H1 (cell line): ENCODE results near the gene ROR1. TPM values are rescaled to one million over a fixed set of nuclear protein-coding genes. Genes with fewer than 3 reads are reported as not detected.

Experiments used
- CTCF ChIA-PET: fragments of 300-600 bp; sonication (Branson Sonifier 250); formaldehyde crosslinking; loops from one replicate; lab custom pipeline; 2021; ENCODE audit not compliant: partially characterized antibody; lab: Charles Lee
- POLR2A ChIA-PET: fragments of 300-600 bp; sonication (Branson Sonifier 250); formaldehyde crosslinking; loops from one replicate; lab custom pipeline; 2021; ENCODE audit warnings: inconsistent platforms; ENCODE audit not compliant: partially characterized antibody; lab: Charles Lee
- DNase-seq, 2 experiments: peaks; one replicate each; pipeline versions ENCODE4 v3.0.0 to v3.0.0-alpha.2; 2010 to 2022; ENCODE audit warnings: low spot score in 2 of 2, low read depth in 1 of 2, mixed read lengths in 1 of 2
- FAIRE-seq: peaks from 2 replicates; lab custom pipeline; 2011; peaks lifted over from hg19 to GRCh38; lab: Jason Lieb, UNC
- H2AFZ ChIP-seq: 2 replicates; pipeline ENCODE4 v1.8.1; 2012; ENCODE audit warnings: low read length, inconsistent platforms
- H2AK5ac ChIP-seq: 2 replicates; pipeline ENCODE4 v1.6.1; 2013; ENCODE audit warnings: low read depth, low read length
- H2BK120ac ChIP-seq: replicated peaks from 2 replicates; pipeline ENCODE3; 2013; ENCODE audit warnings: low read depth, low read length, inconsistent platforms
- H2BK12ac ChIP-seq: 2 replicates; pipeline ENCODE4 v1.6.1; 2013; ENCODE audit warnings: low read depth, low read length
- H2BK15ac ChIP-seq: 2 replicates; pipeline ENCODE4 v1.6.1; 2013; ENCODE audit warnings: low read length
- H2BK20ac ChIP-seq: 2 replicates; pipeline ENCODE4 v1.6.1; 2013; ENCODE audit warnings: low read length
- H2BK5ac ChIP-seq: 2 replicates; pipeline ENCODE4 v1.6.1; 2013; ENCODE audit warnings: low read depth, low read length
- H3K14ac ChIP-seq: 2 replicates; pipeline ENCODE4 v1.6.1; 2013; ENCODE audit warnings: inconsistent platforms; ENCODE audit not compliant: insufficient read length
- H3K18ac ChIP-seq: 2 replicates; pipeline ENCODE4 v1.6.1; 2013; ENCODE audit warnings: low read length; ENCODE audit errors: extremely low read depth
- H3K23ac ChIP-seq: 2 replicates; pipeline ENCODE4 v1.6.1; 2013; ENCODE audit warnings: inconsistent platforms; ENCODE audit not compliant: insufficient read length
- H3K23me2 ChIP-seq: 2 replicates; pipeline ENCODE4 v1.6.1; 2013; ENCODE audit warnings: low read depth, low read length
- H3K27ac ChIP-seq: 2 replicates; pipeline ENCODE4 v1.6.1; 2011; ENCODE audit warnings: low read depth, low read length, inconsistent platforms
- H3K27me3 ChIP-seq, 4 experiments: replicated peaks in 1 of 4; 1 replicate in 1 of 4; 2 replicates in 3 of 4; pipeline versions ENCODE4 v1.6.1 to v1.8.1; 2011 to 2013; ENCODE audit warnings: low read length in 3 of 4, mild to moderate bottlenecking in 3 of 4, inconsistent platforms in 2 of 4, mixed read lengths in 2 of 4, moderate library complexity in 1 of 4; ENCODE audit not compliant: control insufficient read depth in 3 of 4, insufficient read depth in 3 of 4; ENCODE audit errors: extremely low read depth in 1 of 4
- H3K36me3 ChIP-seq, 4 experiments: 2 replicates each; pipeline versions ENCODE4 v1.6.1 to v1.8.1; 2011 to 2013; ENCODE audit warnings: mild to moderate bottlenecking in 4 of 4, low read length in 3 of 4, moderate library complexity in 2 of 4, control low read depth in 1 of 4, inconsistent platforms in 1 of 4; ENCODE audit not compliant: insufficient read depth in 4 of 4, control insufficient read depth in 2 of 4
- H3K4ac ChIP-seq: replicated peaks from 2 replicates; pipeline ENCODE3; 2013; ENCODE audit warnings: low read length, low read depth, mixed read lengths, inconsistent platforms; ENCODE audit not compliant: insufficient read length
- H3K4me1 ChIP-seq, 4 experiments: replicated peaks in 1 of 4; 1 replicate in 1 of 4; 2 replicates in 3 of 4; pipeline versions ENCODE4 v1.6.1 to v1.8.1; 2011 to 2013; ENCODE audit warnings: low read length in 3 of 4, inconsistent platforms in 2 of 4, mixed read lengths in 1 of 4; ENCODE audit not compliant: insufficient read depth in 4 of 4, control insufficient read depth in 3 of 4
- H3K4me2 ChIP-seq, 2 experiments: 2 replicates each; pipeline versions ENCODE4 v1.6.1 to v1.8.1; 2011 to 2013; ENCODE audit warnings: low read depth in 2 of 2, low read length in 2 of 2, control low read depth in 1 of 2, inconsistent platforms in 1 of 2, mild to moderate bottlenecking in 1 of 2; ENCODE audit not compliant: insufficient read depth in 1 of 2
- H3K4me3 ChIP-seq, 4 experiments: fragments of 200-600, 300-600 bp in 1 of 4; sonication (generic), shearing (Covaris generic), sonication (Bioruptor Twin) in 1 of 4; 2 replicates each; pipeline versions ENCODE4 v1.5.1 to v1.8.1; 2011 to 2016; ENCODE audit warnings: low read length in 4 of 4, low read depth in 3 of 4, control low read depth in 2 of 4, inconsistent platforms in 2 of 4, mild to moderate bottlenecking in 2 of 4, mixed read lengths in 1 of 4, moderate library complexity in 1 of 4; ENCODE audit not compliant: insufficient read depth in 2 of 4; ENCODE audit errors: extremely low read depth in 1 of 4
- H3K56ac ChIP-seq: replicated peaks from 2 replicates; pipeline ENCODE3; 2013; ENCODE audit warnings: low read depth, mild to moderate bottlenecking, mixed read lengths, low read length, inconsistent platforms; ENCODE audit not compliant: insufficient read length
- H3K79me1 ChIP-seq: 2 replicates; pipeline ENCODE4 v1.6.1; 2013; ENCODE audit warnings: low read depth, low read length, control low read depth
- H3K79me2 ChIP-seq, 2 experiments: 2 replicates each; pipeline versions ENCODE4 v1.6.1 to v1.8.1; 2012 to 2013; ENCODE audit warnings: low read length in 2 of 2, mild to moderate bottlenecking in 2 of 2, inconsistent platforms in 1 of 2; ENCODE audit not compliant: insufficient read depth in 2 of 2, control insufficient read depth in 1 of 2
- H3K9ac ChIP-seq, 4 experiments: replicated peaks in 1 of 4; 1 replicate in 1 of 4; 2 replicates in 3 of 4; pipeline versions ENCODE4 v1.6.1 to v1.8.1; 2011 to 2013; ENCODE audit warnings: low read depth in 3 of 4, low read length in 3 of 4, control low read depth in 2 of 4, mild to moderate bottlenecking in 2 of 4, moderate library complexity in 2 of 4, inconsistent platforms in 1 of 4; ENCODE audit errors: extremely low read depth in 1 of 4
- H3K9me3 ChIP-seq, 2 experiments: 2 replicates each; pipeline versions ENCODE4 v1.6.1 to v1.8.1; 2012 to 2013; ENCODE audit warnings: mild to moderate bottlenecking in 2 of 2, moderate library complexity in 2 of 2, control low read depth in 1 of 2, inconsistent platforms in 1 of 2, low read depth in 1 of 2, low read length in 1 of 2, mixed read lengths in 1 of 2; ENCODE audit not compliant: insufficient read depth in 2 of 2
- H4K20me1 ChIP-seq, 2 experiments: replicated peaks in 1 of 2; 2 replicates each; pipeline versions ENCODE3 to v1.8.1; 2011 to 2013; ENCODE audit warnings: inconsistent platforms in 2 of 2, low read length in 2 of 2, mild to moderate bottlenecking in 1 of 2; ENCODE audit not compliant: insufficient read depth in 2 of 2, control insufficient read depth in 1 of 2
- H4K5ac ChIP-seq: 2 replicates; pipeline ENCODE4 v1.6.1; 2013; ENCODE audit warnings: low read length, low read depth, mixed read lengths, inconsistent platforms; ENCODE audit not compliant: insufficient read length
- H4K8ac ChIP-seq: 2 replicates; pipeline ENCODE4 v1.8.0; 2013; ENCODE audit warnings: mild to moderate bottlenecking, moderate library complexity, low read length, inconsistent platforms; ENCODE audit not compliant: insufficient read depth; ENCODE audit errors: extremely low read depth
- H4K91ac ChIP-seq: replicated peaks from 2 replicates; pipeline ENCODE3; 2013; ENCODE audit warnings: low read length, mixed read lengths, inconsistent platforms; ENCODE audit not compliant: insufficient read length
- CBX8 ChIP-seq: fragments of 300-800, 300-1000 bp; sonication (generic); IDR thresholded peaks from 2 replicates; pipeline ENCODE4 v1.7.1; 2016; ENCODE audit warnings: low read depth, low read length, borderline replicate concordance
- NRF1 ChIP-seq: IDR thresholded peaks from 2 replicates; pipeline ENCODE4 v1.6.1; 2011; ENCODE audit warnings: mild to moderate bottlenecking, low read depth, low read length, improper control_type of control experiment
- RBBP5 ChIP-seq: IDR thresholded peaks from 2 replicates; pipeline ENCODE4 v1.7.1; 2012; ENCODE audit warnings: low read depth, mild to moderate bottlenecking, inconsistent platforms, low read length, moderate library complexity, borderline replicate concordance
- SRF ChIP-seq: IDR thresholded peaks from 2 replicates; pipeline ENCODE4 v1.6.1; 2011; ENCODE audit warnings: mild to moderate bottlenecking, low read depth, low read length, moderate library complexity
- ZNF274 ChIP-seq: IDR thresholded peaks from 2 replicates; pipeline ENCODE4 v1.7.0; 2012; ENCODE audit warnings: low read length, borderline replicate concordance; ENCODE audit errors: extremely low read depth
- WGBS, 2 experiments: shearing (Covaris generic) in 1 of 2; methylation state at CpG; one replicate each; pipeline versions ENCODE4 v1.1.6 to v1.1.7; 2013 to 2015; ENCODE audit warnings: low lambda C conversion rate in 2 of 2, mixed read lengths in 2 of 2, inconsistent platforms in 1 of 2, low coverage in 1 of 2, missing lambda C conversion rate in 1 of 2; ENCODE audit not compliant: insufficient replicate concordance in 2 of 2, insufficient coverage in 1 of 2, insufficient read length in 1 of 2; ENCODE audit errors: extremely low coverage in 1 of 2, missing lambda C conversion rate in 1 of 2; 5-methylcytosine and 5-hydroxymethylcytosine counted together
- polyA plus RNA-seq, 7 experiments: library from polyadenylated mRNA; depleted of rRNA in 3 of 7; stranded (reverse) in 5 of 7; unstranded in 2 of 7; fragments of >200 nt in 5 of 7; fragments of 200-250 nt in 2 of 7; gene quantifications; 1 replicate in 5 of 7; 2 replicates in 1 of 7; 4 replicates in 1 of 7; pipeline versions ENCODE4 v1.2.1 to v1.2.3, GENCODE V29; 2011 to 2013; ENCODE audit warnings: missing spikeins in 2 of 7, mixed read lengths in 2 of 7
- total RNA-seq: library from RNA; stranded (reverse); fragmentation: NEBNext Ultra II Directional; extraction: Animal tissue kit (Norgen Biotek cat#: 25700); gene quantifications from 2 replicates; pipeline ENCODE4 v1.2.1, GENCODE V29; 2021

ROR1 gene
- total and polyA plus RNA-seq, 2 of the 8 experiments (the other 6 are each of a cell fraction or from before 2014, with no cell fraction given): 33.6 to 73.6 TPM

DNA sequence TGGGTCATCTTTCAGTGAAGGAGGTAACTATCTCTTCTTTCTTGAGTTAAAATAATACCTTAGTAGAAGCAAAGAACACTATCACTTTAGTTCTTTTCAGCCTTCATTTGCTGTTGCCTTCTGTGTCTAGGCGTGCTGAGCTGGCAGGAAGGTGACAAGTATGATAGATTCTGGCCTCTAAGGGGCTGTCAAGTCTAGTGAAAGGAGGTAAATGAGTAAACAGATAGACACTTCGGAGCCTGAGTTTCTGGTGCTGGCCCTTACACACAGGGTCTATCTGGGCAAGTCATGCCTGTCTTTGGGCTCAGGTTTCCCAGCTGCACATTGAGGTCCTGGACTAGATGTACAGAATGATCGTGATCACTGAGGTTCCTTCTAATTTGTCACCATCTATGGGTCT, 89.3 kb downstream of the ROR1 start:
- Histone ChIP-seq H3K27ac (no peak overlapping the region), H3K36me3 (no peaks in the 10 kb centered on the region), H3K79me2 (peaks cover 19 to 98% of the 10 kb centered on the region in 2 experiments), H2BK120ac (no peak overlapping the region), H3K9me3 (no peaks in the 10 kb centered on the region), H2AFZ (no peak overlapping the region), H2BK15ac (no peak overlapping the region), H3K79me1 (peaks cover 18% of the 10 kb centered on the region), H3K4me1 (peaks cover 3 to 15% (median 8%) of the 10 kb centered on the region in 4 experiments; a peak in 5 of 7 replicates), H3K23ac (no peak overlapping the region), H3K23me2 (no peaks in the 10 kb centered on the region), H3K9ac (no peak overlapping the region), H2BK20ac (no peak overlapping the region), H4K5ac (no peak overlapping the region), H3K18ac (no peak overlapping the region), H4K20me1 (peaks cover 14% of the 10 kb centered on the region in 2 experiments), H2BK12ac (no peak overlapping the region), H3K4me2 (no peak overlapping the region), H4K8ac (no peak overlapping the region), H3K4me3 (no peak overlapping the region), H3K27me3 (no peaks in the 10 kb centered on the region), H2AK5ac (no peak overlapping the region), H3K4ac (no peak overlapping the region), H3K56ac (no peak overlapping the region), H4K91ac (no peak overlapping the region), H2BK5ac (no peak overlapping the region), H3K14ac (no peak overlapping the region)
- ChIA-PET POLR2A (interaction anchor here (1.3 kb wide), 1 partner anchor 15 kb away, joined by 4 read pairs; no protein-coding TSS in a partner anchor), CTCF (interaction anchor here (0.6 to 2.7 kb wide), 7 partner anchors 13 to 969 kb away, joined by 3 to 8 read pairs (median 4); no protein-coding TSS in a partner anchor)
- no peak for FAIRE-seq
- no peak for DNase-seq
- TF ChIP-seq NRF1 (no peak), CBX8 (no peak), RBBP5 (no peak), SRF (no peak), ZNF274 (no peak)
- WGBS, 2 experiments: 88% methylated on average over 3 of the region's 3 CpGs; no CpG with 5 or more reads in 1 of the 2 experiments
